Calu3 (cell line): Measurements from ENCODE around the gene OR1B1. TPM values are rescaled to one million over a fixed set of nuclear protein-coding genes. Genes with fewer than 3 reads are reported as not detected.
A peak's percentile ranks its signal among the peaks of the same experiment; 100 is the strongest.

Source experiments
- Bru-seq: library from RNA; stranded (reverse); fragments of 400-500 nt; gene quantifications from one replicate; lab custom pipeline; 2021; lab: Mats Ljungman, UMichigan
- BruChase-seq, 2 experiments: library from RNA; stranded (reverse); fragments of 400-500 nt; gene quantifications; one replicate each; lab custom pipeline; 2021; lab: Mats Ljungman, UMichigan
- BruUV-seq: library from RNA; stranded (reverse); fragments of 400-500 nt; replicated peaks from 2 replicates; lab custom pipeline; 2021; lab: Mats Ljungman, UMichigan
- CTCF ChIA-PET: fragments of 300-600 bp; sonication (Branson Sonifier 250); formaldehyde crosslinking; loops from one replicate; lab custom pipeline; 2022; ENCODE audit warnings: antibody characterized with exemption; lab: Charles Lee
- DNase-seq: peaks from one replicate; pipeline ENCODE4 v3.0.0; 2022
- H3K27ac Mint-ChIP-seq: one replicate; pipeline ENCODE4 v1.8.0; 2022; ENCODE audit warnings: mixed read lengths; ENCODE audit not compliant: unreplicated experiment
- H3K27me3 Mint-ChIP-seq: one replicate; pipeline ENCODE4 v1.8.0; 2022; ENCODE audit warnings: mixed read lengths; ENCODE audit not compliant: unreplicated experiment
- H3K36me3 Mint-ChIP-seq: one replicate; pipeline ENCODE4 v1.8.0; 2022; ENCODE audit warnings: mild to moderate bottlenecking, moderate library complexity, mixed read lengths; ENCODE audit not compliant: insufficient read depth, unreplicated experiment
- H3K4me1 Mint-ChIP-seq: one replicate; pipeline ENCODE4 v1.8.0; 2022; ENCODE audit warnings: mild to moderate bottlenecking, low read depth, mixed read lengths; ENCODE audit not compliant: unreplicated experiment
- H3K4me3 Mint-ChIP-seq: one replicate; pipeline ENCODE4 v1.8.0; 2022; ENCODE audit warnings: mild to moderate bottlenecking, low read depth, moderate library complexity, mixed read lengths; ENCODE audit not compliant: unreplicated experiment
- H3K9me3 Mint-ChIP-seq: one replicate; pipeline ENCODE4 v1.8.0; 2022; ENCODE audit warnings: low read depth, mixed read lengths; ENCODE audit not compliant: unreplicated experiment
- CTCF ChIP-seq: fragments of 200-600 bp; IDR thresholded peaks from one replicate; pipeline ENCODE4 v1.8.0; 2022; ENCODE audit warnings: antibody characterized with exemption; ENCODE audit not compliant: unreplicated experiment
- intact Hi-C: fragments of 100-400 bp; cut with micrococcal nuclease; formaldehyde crosslinking; loops from one replicate; pipeline ENCODE4 v1.10.0; 2022; ENCODE audit not compliant: unreplicated experiment
- long read RNA-seq: library from polyadenylated mRNA; stranded (forward); transcript quantifications from one replicate; pipeline ENCODE4 v2.0.0, GENCODE V29; 2022
- total RNA-seq: library from RNA; stranded (reverse); gene quantifications from 2 replicates; pipeline ENCODE4 v1.2.3, GENCODE V29; 2022

Gene OR1B1
- total RNA-seq: not detected in 2 replicates
- not detected for Bru-seq, nascent RNA
- not detected for BruChase-seq, experiment 1, labeled RNA remaining after a 6-hour chase
- percentile 23 among the genes with signal in this experiment for BruChase-seq, experiment 2, labeled RNA remaining after a 2-hour chase
- long read RNA-seq: 0 reads

GRCh38 chr9:122657527-122657926 is at the start of gene OR1B1:
OR1B1 (minus strand) TSS chr9:122657627.
- no peak within 1 kb of the TSS for H3K4me3 Mint-ChIP-seq
- CTCF ChIA-PET: no interaction called here
- intact Hi-C loops: no loop called here
- H3K27me3 Mint-ChIP-seq: peaks cover 28% of the 10 kb centered on the region
- no peaks in the 10 kb centered on the region for H3K36me3 Mint-ChIP-seq
- TF ChIP-seq CTCF: no peak
- no peak within 1 kb of the TSS for H3K27ac Mint-ChIP-seq
- no peaks in the 10 kb centered on the region for H3K4me1 Mint-ChIP-seq
- DNase-seq: no peak
- no TSS peak for BruUV-seq
- H3K9me3 Mint-ChIP-seq: no peaks in the 10 kb centered on the region

GRCh38 chr9:122695696-122696095 is 38.3 kb upstream of the OR1B1 start:
- TF ChIP-seq CTCF: no peak
- no peaks in the 10 kb centered on the region for H3K27me3 Mint-ChIP-seq
- DNase-seq: no peak
- no peak overlapping the region for H3K4me3 Mint-ChIP-seq
- H3K27ac Mint-ChIP-seq: no peak overlapping the region
- no peaks in the 10 kb centered on the region for H3K4me1 Mint-ChIP-seq
- H3K36me3 Mint-ChIP-seq: no peaks in the 10 kb centered on the region
- BruUV-seq: no TSS peak
- CTCF ChIA-PET: no interaction called here
- peaks cover 5% of the 10 kb centered on the region for H3K9me3 Mint-ChIP-seq
- intact Hi-C loops: no loop called here

GRCh38 chr9:122684851-122685250 is 27.4 kb upstream of the OR1B1 start:
- peaks cover 10% of the 10 kb centered on the region for H3K9me3 Mint-ChIP-seq
- BruUV-seq: no TSS peak
- no peak for DNase-seq
- H3K4me1 Mint-ChIP-seq: no peaks in the 10 kb centered on the region
- CTCF ChIA-PET: no interaction called here
- H3K27ac Mint-ChIP-seq: no peak overlapping the region
- no peaks in the 10 kb centered on the region for H3K36me3 Mint-ChIP-seq
- H3K27me3 Mint-ChIP-seq: peaks cover 13% of the 10 kb centered on the region
- H3K4me3 Mint-ChIP-seq: no peak overlapping the region
- intact Hi-C loops: no loop called here
- no peak for TF ChIP-seq CTCF

- BruUV-seq: no TSS peak
- H3K27ac Mint-ChIP-seq: no peak overlapping the region
- no peak for DNase-seq
- no peak for TF ChIP-seq CTCF
- peaks cover 41% of the 10 kb centered on the region for H3K27me3 Mint-ChIP-seq
- H3K9me3 Mint-ChIP-seq: peaks cover 4% of the 10 kb centered on the region
- CTCF ChIA-PET: no interaction called here
- H3K36me3 Mint-ChIP-seq: no peaks in the 10 kb centered on the region
- intact Hi-C loops: no loop called here
- no peak overlapping the region for H3K4me3 Mint-ChIP-seq
- H3K4me1 Mint-ChIP-seq: no peaks in the 10 kb centered on the region
Observed at GRCh38 chr9:122672481-122672880, 15.1 kb upstream of the OR1B1 start.
